SK-N-SH treated with all-trans-retinoic acid at 6 μM for 48 hours (cell line): ENCODE data around the gene MRGPRF.

Source experiments
- SNAI2 ChIP-seq: fragments of 250-450 bp; sonication (Bioruptor Pico); IDR thresholded peaks from 2 replicates; pipeline ENCODE4 v1.5.0; 2020; ENCODE audit warnings: mild to moderate bottlenecking, moderate library complexity
- TOX ChIP-seq: fragments of 250-450 bp; sonication (Bioruptor Pico); IDR thresholded peaks from 2 replicates; pipeline ENCODE4 v1.8.0; 2021; ENCODE audit warnings: mild to moderate bottlenecking, moderate library complexity, borderline replicate concordance
- TF ChIP-seq, protein P1 (sequence below): fragments of 250-450 bp; sonication (Bioruptor Pico); IDR thresholded peaks from 2 replicates; pipeline ENCODE4 v1.5.1; 2021; ENCODE audit warnings: mild to moderate bottlenecking, moderate library complexity
- TF ChIP-seq, protein P2 (sequence below): fragments of 250-450 bp; sonication (Bioruptor Pico); IDR thresholded peaks from 2 replicates; pipeline ENCODE4 v1.8.0; 2020; ENCODE audit warnings: mild to moderate bottlenecking, moderate library complexity, borderline replicate concordance

GRCh38 chr11:69032833-69033232 is 19.8 kb upstream of the MRGPRF start:
- TF ChIP-seq, protein P1, sequence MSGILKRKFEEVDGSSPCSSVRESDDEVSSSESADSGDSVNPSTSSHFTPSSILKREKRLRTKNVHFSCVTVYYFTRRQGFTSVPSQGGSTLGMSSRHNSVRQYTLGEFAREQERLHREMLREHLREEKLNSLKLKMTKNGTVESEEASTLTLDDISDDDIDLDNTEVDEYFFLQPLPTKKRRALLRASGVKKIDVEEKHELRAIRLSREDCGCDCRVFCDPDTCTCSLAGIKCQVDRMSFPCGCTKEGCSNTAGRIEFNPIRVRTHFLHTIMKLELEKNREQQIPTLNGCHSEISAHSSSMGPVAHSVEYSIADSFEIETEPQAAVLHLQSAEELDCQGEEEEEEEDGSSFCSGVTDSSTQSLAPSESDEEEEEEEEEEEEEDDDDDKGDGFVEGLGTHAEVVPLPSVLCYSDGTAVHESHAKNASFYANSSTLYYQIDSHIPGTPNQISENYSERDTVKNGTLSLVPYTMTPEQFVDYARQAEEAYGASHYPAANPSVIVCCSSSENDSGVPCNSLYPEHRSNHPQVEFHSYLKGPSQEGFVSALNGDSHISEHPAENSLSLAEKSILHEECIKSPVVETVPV: no peak
- TF ChIP-seq, protein P2, sequence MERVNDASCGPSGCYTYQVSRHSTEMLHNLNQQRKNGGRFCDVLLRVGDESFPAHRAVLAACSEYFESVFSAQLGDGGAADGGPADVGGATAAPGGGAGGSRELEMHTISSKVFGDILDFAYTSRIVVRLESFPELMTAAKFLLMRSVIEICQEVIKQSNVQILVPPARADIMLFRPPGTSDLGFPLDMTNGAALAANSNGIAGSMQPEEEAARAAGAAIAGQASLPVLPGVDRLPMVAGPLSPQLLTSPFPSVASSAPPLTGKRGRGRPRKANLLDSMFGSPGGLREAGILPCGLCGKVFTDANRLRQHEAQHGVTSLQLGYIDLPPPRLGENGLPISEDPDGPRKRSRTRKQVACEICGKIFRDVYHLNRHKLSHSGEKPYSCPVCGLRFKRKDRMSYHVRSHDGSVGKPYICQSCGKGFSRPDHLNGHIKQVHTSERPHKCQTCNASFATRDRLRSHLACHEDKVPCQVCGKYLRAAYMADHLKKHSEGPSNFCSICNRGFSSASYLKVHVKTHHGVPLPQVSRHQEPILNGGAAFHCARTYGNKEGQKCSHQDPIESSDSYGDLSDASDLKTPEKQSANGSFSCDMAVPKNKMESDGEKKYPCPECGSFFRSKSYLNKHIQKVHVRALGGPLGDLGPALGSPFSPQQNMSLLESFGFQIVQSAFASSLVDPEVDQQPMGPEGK (CRISPR knock-in tag): no peak
- TF ChIP-seq TOX (CRISPR knock-in tag) (no peak), SNAI2 (CRISPR knock-in tag) (no peak)
